NCI-H187 treated with DMSO at 0.1 percent for 48 hours (cell line): ENCODE results near the gene NUDT16L1.
A peak's percentile ranks its signal among the peaks of the same experiment; 100 is the strongest.
"Not testable (repeated sequence)": the region's sequence is repeated elsewhere in the genome, so short reads cannot be mapped to it uniquely, and the experiment has no call there.

ENCODE experiments used
- DNase-seq: peaks from one replicate; lab custom pipeline; 2025; lab: John Stamatoyannopoulos, UW

Gene NUDT16L1

DNA sequence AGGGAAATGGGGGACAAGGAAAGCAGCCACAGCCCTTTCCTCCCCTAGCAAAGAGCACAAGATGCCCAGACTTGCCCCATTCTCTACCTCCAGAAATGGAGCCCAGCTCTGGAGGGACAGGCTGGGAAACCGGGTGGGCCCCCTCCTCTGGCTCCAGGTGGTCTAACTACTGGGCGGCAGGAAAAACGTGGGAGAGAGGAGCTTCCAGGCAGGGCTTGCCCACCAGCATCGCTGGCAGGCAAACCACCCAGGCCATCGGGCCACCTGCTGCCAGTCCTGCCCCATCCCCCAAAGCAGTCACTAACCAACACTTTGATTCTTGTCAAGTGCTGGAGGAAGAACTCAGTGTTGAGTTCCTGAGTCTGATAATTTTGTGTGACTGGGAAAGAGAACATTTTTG, 25.1 kb downstream of the NUDT16L1 start:
- no peak for DNase-seq

DNA sequence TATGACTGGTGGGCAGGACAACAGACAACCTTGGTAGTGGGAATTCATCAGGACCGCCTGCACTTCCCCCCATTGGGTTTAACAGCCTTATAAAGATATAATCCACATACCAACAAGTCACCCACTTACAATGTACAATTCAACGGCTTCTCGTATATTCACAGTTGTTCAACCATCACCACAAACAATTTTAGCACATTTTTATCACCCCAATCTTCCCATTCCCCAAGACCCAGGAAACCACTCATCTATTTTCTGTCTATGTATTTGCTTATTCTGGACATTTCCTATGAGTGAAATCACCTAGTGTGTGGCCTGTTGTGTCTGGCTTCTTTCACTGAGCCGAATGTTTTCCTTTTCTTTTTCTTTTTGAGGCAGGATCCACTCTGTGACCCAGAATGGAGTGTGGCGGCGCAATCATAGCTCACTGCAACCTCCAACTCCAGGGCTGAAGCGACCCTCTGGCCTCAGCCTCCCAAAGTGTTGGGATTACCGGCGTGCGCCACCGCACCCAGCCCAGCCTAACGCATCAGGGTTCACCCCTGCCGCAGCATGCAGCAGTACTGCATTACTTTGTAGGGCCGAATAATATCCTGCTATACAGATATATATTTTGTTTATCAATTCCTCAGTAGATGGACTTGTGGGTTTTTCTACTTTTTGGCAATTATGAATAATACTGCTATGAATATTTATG, 29.9 kb downstream of the NUDT16L1 start:
- DNase-seq = no peak

DNA sequence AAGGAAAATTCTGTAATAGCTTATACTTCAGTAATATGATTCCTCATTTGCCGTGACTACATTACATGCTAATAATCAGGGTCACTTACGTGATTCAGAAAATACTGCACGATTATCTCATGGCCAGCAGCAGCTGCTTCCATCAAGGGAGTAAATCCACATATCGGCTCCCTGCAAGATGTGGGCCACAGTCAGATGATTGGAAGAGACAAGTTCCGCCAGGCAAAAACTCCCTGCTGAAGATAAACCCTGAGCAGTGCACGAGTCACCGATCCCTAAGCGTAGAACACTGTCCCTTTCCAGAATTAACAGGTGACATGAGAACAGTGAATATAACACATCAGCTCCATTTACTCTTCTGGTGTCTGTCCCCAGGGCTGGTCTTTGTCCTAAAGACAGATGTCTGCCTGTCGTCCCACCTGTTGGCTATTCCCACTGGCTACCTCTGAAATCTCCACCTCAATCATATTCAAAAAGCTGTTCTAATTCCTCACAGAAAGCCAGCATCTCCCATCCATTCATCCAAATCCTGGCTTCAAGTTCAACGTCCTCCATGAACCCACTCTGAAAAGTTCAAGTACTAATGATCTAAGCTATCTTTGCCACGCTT, 31.4 kb downstream of the NUDT16L1 start:
- DNase-seq = no peak

DNA sequence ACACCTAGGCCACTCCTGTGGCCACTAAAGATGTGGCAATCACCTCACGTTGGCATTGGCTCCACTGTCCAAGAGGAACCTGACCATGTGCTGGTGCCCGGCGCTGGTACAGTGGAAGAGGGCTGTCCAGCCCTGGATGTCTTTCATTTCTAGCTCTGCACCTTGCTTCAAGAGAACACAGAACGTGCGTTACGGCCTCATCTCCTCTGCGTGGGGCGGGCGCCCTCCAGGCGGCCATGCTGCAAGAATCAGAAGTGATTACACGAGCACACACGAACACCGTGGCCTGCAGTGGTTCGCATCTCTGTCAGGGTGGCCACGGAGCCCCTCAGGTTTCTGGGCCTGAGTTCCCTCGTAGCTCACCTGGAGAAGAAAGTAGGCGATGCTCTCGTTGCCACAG, 33.3 kb downstream of the NUDT16L1 start:
- DNase-seq = no peak

DNA sequence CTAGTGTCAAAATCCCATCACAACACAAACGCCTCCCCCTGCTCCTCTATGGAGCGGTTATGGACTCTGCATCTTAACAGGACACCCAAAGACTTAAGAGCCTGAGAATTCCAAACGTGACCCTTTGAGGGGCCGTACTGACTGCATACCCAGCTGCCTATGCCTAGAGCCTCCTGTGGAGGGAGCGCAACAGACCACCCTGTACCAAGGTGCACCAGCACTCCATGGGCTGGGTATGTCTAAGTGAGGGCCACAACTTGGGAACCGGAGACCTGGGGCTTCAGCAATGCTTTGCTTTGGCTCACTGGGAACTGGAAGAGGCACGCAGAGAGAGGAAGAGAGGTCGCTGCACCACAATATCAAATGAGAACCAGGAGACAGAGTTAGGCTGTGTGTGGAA, 35.3 kb downstream of the NUDT16L1 start:
- no peak for DNase-seq

DNA sequence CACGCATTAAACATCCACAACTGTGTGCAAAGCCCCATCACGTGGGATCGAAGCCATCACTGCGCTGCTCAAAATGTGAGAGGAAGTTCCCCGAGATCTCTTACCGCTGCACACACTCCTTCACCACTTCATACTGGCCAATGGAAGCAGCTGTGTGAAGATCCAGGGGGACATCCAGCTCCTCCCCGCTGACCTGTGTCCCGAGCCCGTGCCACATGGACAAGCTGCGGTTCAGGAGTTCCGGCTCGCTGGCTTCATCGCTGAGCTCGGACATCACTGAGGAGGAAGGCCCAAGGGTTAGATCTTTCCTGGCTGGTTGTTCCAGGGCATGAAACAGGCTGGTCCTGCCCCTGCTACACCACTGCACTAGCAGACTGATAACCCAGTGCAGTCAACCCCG, 36.5 kb downstream of the NUDT16L1 start:
- no peak for DNase-seq

DNA sequence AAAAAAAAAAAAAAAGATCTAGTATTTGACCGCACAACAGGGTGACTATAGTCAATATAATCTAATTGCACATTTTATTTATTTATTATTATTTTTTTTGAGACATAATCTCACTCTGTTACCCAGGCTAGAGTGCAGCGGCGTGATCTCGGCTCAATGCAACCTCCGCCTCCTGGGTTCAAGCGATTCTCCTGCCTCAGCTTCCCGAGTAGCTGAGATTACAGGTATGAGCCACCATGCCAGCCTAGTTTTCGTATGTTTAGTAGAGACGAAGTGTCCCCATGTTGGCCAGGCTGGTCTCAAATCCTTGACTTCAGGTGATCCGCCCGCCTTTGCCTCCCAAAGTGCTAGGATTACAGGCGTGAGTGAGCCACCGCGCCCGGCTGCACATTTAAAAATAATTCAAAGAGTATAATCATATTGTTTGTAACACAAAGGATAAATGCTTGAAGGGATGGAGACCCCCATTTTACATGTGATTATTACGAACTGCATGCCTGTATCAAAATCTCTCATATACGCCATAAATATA, 39.9 kb downstream of the NUDT16L1 start:
- no peak for DNase-seq

DNA sequence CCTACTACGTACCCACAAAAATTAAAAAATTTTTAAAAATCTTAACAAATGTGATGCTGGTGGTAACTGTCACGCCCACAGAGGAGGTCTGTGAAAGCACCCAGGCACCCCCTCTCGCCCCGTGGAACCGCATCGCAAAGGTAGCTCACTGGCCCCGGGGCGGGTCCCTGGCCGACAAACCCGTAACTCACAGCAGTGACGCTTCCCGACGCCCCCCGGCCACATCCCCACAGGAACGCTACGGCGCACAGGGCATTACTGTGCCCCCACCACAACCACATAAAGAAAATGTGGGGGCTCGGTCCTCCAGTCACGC, 40.3 kb downstream of the NUDT16L1 start:
- no peak for DNase-seq

DNA sequence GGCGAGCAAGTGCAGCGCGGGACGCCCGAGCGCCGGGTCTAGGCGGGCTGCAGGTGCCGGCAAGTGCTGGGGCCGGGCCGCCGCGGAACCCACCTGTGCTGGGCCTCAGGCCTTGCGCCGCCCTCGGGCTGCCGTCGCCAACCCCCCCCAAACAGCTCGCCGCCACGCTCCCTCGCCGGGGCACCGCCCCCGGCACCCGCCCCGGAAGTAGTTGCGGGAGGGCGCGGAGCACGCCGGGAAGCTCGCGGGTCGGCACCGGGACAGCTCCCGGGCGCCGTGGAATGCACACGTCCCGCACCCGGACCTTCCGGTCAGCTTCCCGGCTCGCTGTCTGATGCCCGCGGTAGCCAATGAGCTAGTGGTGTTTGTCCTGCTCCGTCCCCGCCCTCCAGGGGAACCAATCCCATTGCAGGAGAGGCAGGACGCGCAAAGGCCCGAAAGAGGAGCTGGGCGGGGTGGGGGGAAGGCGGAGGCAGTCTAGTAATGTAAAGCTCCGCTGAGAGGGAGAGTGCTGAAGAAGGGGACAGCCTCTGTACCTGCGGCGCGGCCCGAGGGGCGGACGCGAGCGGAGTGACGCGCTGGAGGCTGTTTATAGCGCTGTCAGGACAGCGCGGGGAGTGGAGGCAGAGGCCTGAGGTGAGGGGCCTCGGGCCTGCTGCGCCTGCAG, 40.8 kb downstream of the NUDT16L1 start, which contains the start of the genes ANKS3 and DNAAF8:
TSS of gene ANKS3 (minus strand) at position 209 of the 667 bp plus-strand sequence. CDS start 4,122 bp downstream, outside the sequence.
TSS of gene DNAAF8 (plus strand) at position 475 of the 667 bp plus-strand sequence. CDS start 1,978 bp downstream, outside the sequence.
- DNase-seq = peak; percentile 22

DNA sequence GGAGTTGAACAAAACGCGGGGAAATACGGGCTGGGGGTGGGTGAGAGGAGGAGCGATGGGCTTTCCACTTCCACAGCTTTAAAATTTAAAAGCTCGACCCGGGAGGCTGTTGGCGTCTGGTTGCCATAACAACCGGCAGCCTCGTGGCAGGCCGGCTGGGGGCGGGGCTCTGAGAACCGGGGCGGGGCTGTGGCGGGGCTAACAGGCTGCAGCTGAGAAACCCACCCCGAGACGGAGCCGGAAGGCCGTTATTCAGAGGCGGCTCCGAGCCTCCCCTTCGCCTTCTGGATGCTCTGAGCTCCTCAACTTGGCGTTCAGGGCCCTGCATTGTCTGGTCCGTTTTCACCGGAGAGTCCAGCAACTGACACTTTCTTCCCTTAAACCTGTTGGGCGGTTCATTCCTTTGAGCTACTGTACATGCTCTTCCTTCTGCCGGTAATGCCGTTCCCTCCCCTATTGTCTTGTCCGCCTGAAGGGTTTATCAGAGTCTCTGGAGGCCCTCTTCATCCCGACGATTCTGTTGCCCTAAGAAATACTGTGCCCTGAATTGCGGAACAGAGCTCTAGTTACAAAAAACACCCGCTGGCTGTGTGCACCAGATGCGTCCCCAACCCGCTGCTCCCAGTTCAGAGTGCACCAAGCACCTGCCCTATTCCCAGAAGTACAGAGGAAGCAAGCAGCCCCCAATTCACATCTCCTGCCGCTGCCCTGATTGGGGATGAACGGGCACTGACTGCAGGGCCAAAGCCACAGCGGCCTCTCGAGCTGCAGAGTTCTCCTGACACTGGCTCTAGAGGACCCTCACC, 41.6 kb downstream of the NUDT16L1 start:
- DNase-seq = no peak

DNA sequence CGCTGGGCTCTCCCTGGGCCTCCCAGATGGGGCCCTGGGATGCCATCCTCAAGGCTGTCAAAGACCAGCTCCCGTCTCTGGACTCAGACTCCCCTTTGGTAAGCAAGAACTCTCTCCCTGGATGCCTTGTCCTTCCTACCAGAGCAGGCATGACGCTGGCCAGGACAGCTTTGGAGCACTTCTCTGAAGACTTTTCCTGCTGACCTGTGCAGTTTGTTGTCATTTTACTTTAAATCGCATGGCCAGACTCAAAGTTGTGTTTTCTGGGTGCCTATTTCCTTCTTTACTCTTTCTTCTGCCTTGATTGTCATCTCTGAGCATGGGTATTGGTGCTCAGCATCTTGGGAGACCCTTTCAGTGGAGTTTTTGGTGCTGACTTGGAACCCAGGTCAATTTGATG, 43.2 kb downstream of the NUDT16L1 start:
- no peak for DNase-seq

DNA sequence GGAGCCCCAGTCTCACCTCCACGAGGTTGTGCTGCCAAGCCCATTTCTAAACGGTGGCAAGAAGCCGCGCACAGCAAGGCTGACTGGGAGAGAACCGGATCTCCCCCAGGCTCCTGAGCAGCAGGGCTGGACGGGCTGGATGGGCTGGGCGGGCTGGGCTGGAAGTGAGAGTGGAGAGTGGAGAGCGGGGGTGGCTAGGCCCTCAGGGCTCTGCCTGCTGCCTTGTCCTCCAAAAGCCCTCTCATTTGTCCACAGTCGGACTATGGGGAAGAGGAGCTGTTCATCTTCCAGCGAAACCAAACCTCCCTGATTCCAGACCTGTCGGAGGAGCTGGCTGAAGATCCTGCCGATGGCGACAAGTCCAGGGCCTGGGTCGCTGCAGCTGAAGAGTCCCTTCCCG, 44.2 kb downstream of the NUDT16L1 start:
- no peak for DNase-seq

DNA sequence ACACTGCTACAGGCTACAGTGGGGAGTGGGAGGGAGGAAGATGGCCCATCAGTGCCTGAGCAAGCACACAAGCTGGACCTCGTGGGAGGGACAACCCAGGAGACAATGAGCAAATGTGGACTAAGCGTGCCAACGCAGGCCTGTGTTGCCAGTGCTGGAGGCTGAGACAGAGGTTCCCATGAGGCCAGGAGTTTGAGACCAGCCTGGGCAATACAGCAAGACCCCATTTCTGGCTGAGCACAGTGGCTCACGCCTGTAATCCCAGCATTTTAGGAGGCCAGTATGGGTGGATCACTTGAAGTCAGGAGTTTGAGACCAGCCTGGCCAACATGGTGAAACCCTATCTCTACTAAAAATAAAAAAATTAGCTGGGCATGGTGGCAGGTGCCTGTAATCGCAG, 45.0 kb downstream of the NUDT16L1 start:
- not testable (repeated sequence) for DNase-seq

DNA sequence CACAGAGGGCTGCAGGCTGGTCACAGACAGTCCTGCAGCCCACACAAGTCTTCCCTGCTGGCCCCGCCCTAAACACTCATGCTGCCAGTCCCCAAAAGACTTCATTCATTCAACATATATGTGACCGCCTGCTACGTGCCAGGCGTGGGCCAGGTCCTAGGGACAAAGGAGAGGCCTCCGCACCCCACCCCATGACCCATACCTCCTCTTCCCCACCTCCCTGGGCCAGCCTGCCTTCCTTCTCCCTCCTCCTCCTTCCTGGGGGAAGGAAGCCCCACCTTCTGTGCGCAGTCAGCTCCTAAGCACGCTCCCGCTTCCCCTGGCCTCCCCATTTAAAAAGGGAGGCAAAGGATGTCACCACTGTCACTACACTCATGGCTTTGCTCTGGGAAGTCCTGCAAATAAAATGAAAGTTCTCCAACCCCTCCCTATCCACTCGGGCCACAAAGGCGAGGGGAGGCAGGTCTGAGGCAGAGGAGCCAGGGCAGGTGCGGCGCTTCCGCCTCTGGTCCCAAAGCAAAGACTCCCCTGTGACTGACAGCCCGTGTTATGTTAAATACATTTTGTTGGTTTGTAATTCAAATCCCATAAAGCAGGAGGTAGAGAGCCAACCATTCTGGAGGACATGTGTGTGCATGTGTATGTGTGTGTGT, 50.0 kb downstream of the NUDT16L1 start:
- no peak for DNase-seq

DNA sequence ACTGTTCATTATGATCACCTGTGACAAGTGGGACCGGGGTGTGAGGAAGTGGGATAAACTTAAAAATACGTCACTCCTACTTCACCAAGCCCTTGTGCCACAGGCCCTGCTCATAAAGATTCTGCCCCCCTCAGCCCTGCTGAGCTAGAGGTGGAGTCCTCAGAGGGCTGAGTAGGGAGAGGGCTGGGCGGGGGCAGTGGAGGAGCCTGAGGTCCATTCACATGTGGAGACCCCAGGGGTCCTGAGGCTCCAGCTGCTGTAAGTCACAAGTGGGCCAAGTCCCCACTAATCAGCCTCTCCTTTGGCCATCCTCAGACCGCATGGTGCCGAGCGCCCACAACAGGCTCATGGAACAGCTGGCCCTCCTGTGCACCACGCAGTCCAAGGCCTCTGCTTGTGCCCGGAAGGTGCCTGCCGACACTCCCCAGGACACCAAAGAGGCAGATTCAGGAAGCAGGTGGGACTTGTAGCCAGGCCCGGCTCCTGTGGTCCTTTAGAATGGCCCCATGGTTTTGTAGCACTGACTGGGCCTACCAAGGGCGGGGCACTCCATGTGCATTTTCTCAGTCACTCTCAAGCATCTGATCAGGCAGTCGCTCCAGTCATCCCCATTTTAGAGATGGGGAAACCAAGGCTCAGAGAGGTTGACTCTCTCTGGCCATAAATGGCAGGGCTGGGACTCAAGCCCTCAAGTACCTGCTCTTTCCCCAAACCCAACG, 51.4 kb downstream of the NUDT16L1 start:
- no peak for DNase-seq

DNA sequence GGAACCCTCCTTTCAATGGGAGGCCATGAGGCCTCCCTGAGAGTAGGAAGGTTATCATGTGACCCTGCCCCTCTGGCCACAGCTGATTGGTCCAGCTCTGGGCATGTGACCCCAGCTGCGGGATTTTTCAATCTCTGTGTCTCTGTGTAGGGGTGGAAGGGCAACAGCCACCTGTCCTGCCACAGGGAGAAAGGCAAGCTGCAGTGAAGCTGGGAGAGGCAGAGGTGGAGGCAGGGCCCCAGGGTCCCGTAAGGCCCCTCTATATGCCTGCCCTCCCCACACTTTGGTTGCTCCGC, 51.9 kb downstream of the NUDT16L1 start:
- DNase-seq = no peak
